ENCODE data around the gene MYBPC3. TPM values are rescaled to one million over a fixed set of nuclear protein-coding genes. Genes with fewer than 3 reads are reported as not detected.

Gene MYBPC3
- total RNA-seq, 1 donor from 2014 or later, result not detected

DNA sequence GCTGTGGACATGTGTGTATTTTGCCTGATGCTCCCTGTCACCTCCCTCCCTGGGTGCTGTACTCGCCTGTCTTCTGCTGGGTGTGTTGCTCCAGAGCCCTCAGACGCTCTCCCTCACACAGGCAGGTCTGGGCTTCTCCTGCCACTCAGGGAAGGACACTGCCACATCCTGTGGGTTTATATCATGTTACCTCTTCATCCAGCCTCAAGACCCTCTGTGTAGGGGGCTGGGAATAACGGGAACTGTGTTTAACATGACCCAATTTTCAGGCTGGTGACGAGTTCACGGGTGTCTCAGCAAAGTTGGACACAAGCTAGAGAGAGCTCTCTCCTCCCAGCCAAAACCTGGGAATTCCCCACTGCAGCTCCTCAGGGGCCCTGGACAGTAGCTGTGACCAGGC lies 24.6 kb downstream of the MYBPC3 start:
- DNase-seq, result no peak
- peaks cover 1% of the 10 kb centered on the region for H3K9me3 Mint-ChIP-seq (ENCODE audit: unreplicated experiment)
- H3K4me3 Mint-ChIP-seq (ENCODE audit: unreplicated experiment), result no peak overlapping the region
- peaks cover 11% of the 10 kb centered on the region for H3K4me1 Mint-ChIP-seq (ENCODE audit: low read depth, unreplicated experiment)
- TF ChIP-seq, protein P1, sequence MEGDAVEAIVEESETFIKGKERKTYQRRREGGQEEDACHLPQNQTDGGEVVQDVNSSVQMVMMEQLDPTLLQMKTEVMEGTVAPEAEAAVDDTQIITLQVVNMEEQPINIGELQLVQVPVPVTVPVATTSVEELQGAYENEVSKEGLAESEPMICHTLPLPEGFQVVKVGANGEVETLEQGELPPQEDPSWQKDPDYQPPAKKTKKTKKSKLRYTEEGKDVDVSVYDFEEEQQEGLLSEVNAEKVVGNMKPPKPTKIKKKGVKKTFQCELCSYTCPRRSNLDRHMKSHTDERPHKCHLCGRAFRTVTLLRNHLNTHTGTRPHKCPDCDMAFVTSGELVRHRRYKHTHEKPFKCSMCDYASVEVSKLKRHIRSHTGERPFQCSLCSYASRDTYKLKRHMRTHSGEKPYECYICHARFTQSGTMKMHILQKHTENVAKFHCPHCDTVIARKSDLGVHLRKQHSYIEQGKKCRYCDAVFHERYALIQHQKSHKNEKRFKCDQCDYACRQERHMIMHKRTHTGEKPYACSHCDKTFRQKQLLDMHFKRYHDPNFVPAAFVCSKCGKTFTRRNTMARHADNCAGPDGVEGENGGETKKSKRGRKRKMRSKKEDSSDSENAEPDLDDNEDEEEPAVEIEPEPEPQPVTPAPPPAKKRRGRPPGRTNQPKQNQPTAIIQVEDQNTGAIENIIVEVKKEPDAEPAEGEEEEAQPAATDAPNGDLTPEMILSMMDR (IDR thresholded peaks at IDR 0.05; ENCODE audit: partially characterized antibody, unreplicated experiment), result no peak
- no peaks in the 10 kb centered on the region for H3K27me3 Mint-ChIP-seq (ENCODE audit: unreplicated experiment)
- no peak overlapping the region for H3K27ac Mint-ChIP-seq (ENCODE audit: unreplicated experiment)
- peaks cover 6% of the 10 kb centered on the region for H3K36me3 Mint-ChIP-seq (ENCODE audit: unreplicated experiment)

DNA sequence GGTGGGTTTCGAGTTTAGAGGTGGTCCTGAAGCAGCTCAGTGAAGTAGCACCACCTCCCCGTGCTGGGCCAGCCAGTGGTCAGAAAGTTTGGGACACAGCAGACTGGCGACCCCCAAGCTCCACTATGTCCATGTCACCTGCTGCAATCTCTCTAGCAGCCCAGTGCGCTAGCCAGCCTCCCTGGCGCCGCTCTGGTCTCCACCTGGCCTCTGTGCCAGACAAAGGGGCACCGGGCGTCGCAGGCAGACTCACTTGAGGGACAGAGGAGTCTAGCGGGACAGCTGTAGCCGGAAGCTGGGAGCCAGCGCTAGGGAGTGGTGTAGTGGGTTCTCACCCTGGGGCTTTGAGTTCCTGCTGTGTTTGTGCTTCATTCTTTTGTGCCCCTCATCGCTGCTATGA lies 25.5 kb downstream of the MYBPC3 start:
- H3K27ac Mint-ChIP-seq (ENCODE audit: unreplicated experiment), result no peak overlapping the region
- DNase-seq, result no peak
- no peak overlapping the region for H3K4me3 Mint-ChIP-seq (ENCODE audit: unreplicated experiment)
- TF ChIP-seq, protein P1 (IDR thresholded peaks at IDR 0.05; ENCODE audit: partially characterized antibody, unreplicated experiment), result no peak
- peaks cover 6% of the 10 kb centered on the region for H3K36me3 Mint-ChIP-seq (ENCODE audit: unreplicated experiment)
- peaks cover 11% of the 10 kb centered on the region for H3K4me1 Mint-ChIP-seq (ENCODE audit: low read depth, unreplicated experiment)
- no peaks in the 10 kb centered on the region for H3K27me3 Mint-ChIP-seq (ENCODE audit: unreplicated experiment)
- H3K9me3 Mint-ChIP-seq (ENCODE audit: unreplicated experiment), result peaks cover 1% of the 10 kb centered on the region

DNA sequence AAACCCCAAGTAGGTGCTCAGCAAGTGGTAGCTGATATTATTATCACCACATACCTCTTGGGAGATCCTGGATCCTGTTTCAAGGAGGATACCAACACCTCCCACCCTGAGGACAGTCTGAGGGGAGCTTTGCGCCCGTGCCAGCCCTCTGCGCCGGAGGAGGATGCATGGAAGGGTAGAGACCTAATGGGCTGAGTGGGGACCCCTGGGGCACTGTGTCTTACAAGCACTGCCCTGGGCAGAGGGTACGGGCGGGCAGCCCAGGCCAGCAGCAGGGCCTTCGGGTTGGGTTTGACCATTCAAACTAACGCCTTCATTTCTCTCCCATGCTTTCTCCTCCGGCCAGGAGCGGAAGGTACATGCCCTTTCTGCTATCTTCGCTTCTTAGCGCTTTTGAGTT lies 26.3 kb downstream of the MYBPC3 start:
- peaks cover 2% of the 10 kb centered on the region for H3K9me3 Mint-ChIP-seq (ENCODE audit: unreplicated experiment)
- no peak overlapping the region for H3K27ac Mint-ChIP-seq (ENCODE audit: unreplicated experiment)
- H3K4me3 Mint-ChIP-seq (ENCODE audit: unreplicated experiment), result no peak overlapping the region
- H3K27me3 Mint-ChIP-seq (ENCODE audit: unreplicated experiment), result no peaks in the 10 kb centered on the region
- H3K36me3 Mint-ChIP-seq (ENCODE audit: unreplicated experiment), result peaks cover 13% of the 10 kb centered on the region
- peaks cover 11% of the 10 kb centered on the region for H3K4me1 Mint-ChIP-seq (ENCODE audit: low read depth, unreplicated experiment)
- TF ChIP-seq, protein P1 (IDR thresholded peaks at IDR 0.05; ENCODE audit: partially characterized antibody, unreplicated experiment), result no peak
- DNase-seq, result no peak

DNA sequence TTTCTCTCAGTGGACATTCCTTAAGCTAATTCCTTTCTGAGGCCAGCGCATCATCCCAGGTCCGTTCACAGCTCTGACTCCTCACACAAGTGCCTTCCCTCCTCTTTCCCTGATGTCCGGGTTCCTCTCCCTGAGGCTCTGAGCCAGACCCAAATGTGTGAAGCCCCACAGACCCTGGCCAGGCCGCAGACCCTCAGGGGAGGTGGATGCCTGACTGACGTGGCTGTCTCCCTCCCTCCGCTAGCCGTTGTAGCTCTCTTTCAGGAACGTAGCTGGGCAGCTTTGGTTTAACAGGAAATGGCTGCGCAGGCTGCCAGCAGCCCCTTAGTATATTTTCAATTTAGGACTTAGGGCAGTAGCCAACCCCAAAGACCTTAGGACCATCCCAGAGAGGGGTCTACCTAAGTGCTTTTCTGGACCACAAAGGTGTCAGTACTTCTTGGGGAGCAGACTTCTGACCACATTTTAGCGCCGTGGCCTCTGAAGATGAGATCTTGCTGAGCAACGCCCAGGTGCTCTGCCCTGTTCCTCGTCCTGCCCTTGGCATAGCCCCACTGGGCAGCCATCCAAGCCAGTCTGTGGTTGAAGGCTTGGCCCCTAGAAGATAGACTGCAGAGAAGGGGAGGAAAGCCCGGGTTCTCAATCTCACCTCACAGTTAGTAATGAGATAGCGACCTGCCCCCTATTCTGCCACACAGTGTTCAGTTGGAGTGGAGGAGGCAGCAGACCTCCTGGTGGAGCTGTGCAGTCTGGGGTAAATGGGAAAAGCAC lies 27.0 kb downstream of the MYBPC3 start:
- H3K36me3 Mint-ChIP-seq (ENCODE audit: unreplicated experiment), result peaks cover 13% of the 10 kb centered on the region
- TF ChIP-seq, protein P1 (IDR thresholded peaks at IDR 0.05; ENCODE audit: partially characterized antibody, unreplicated experiment), result no peak
- DNase-seq, result no peak
- peaks cover 2% of the 10 kb centered on the region for H3K9me3 Mint-ChIP-seq (ENCODE audit: unreplicated experiment)
- peaks cover 11% of the 10 kb centered on the region for H3K4me1 Mint-ChIP-seq (ENCODE audit: low read depth, unreplicated experiment)
- H3K27me3 Mint-ChIP-seq (ENCODE audit: unreplicated experiment), result no peaks in the 10 kb centered on the region
- no peak overlapping the region for H3K27ac Mint-ChIP-seq (ENCODE audit: unreplicated experiment)
- H3K4me3 Mint-ChIP-seq (ENCODE audit: unreplicated experiment), result no peak overlapping the region

DNA sequence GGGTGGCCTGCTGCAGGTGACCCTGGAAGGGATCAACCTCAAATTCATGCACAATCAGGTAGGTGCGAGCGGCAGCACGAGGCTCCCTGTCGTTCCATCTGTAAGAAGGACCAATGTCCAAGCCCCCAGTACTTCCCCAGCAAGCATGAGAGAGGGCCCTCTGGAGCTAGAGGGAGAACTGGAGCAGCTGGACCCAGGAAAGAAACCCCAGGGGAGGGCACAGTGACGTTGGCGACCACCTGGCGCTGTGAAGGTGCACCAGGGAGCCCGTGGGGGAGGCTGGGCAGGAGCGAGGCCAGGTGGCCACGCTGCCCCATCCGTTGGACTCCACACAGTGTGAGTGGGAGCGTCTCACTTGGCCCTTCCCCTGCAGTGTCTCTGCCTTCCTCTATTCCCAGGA lies 28.0 kb downstream of the MYBPC3 start:
- H3K4me1 Mint-ChIP-seq (ENCODE audit: low read depth, unreplicated experiment), result peaks cover 9% of the 10 kb centered on the region
- DNase-seq, result no peak
- TF ChIP-seq, protein P1 (IDR thresholded peaks at IDR 0.05; ENCODE audit: partially characterized antibody, unreplicated experiment), result no peak

More for the DNA sequence above, 28.0 kb downstream of the MYBPC3 start:
- Mint-ChIP-seq H3K36me3 (ENCODE audit: unreplicated experiment) (peaks cover 13% of the 10 kb centered on the region), H3K27ac (ENCODE audit: unreplicated experiment) (no peak overlapping the region), H3K4me3 (ENCODE audit: unreplicated experiment) (peak overlapping the region; percentile 1), H3K27me3 (ENCODE audit: unreplicated experiment) (no peaks in the 10 kb centered on the region), H3K9me3 (ENCODE audit: unreplicated experiment) (peaks cover 2% of the 10 kb centered on the region)

Measured in glutamatergic neuron (in vitro differentiated cells).